Stimulated activated CD4-positive, alpha-beta T cell treated with anti-CD3 and anti-CD28 coated beads, Interleukin-15, amount 100 ng/mL, for 1 hour (primary cell): ENCODE results near the gene KLHDC9.

Experiments used
- DNase-seq, 2 donors: peaks; one replicate each; pipeline ENCODE4 v3.0.0-alpha.2; 2020; ENCODE audit warnings: low read depth in 1 of 2, low spot score in 1 of 2

The KLHDC9 gene

DNA sequence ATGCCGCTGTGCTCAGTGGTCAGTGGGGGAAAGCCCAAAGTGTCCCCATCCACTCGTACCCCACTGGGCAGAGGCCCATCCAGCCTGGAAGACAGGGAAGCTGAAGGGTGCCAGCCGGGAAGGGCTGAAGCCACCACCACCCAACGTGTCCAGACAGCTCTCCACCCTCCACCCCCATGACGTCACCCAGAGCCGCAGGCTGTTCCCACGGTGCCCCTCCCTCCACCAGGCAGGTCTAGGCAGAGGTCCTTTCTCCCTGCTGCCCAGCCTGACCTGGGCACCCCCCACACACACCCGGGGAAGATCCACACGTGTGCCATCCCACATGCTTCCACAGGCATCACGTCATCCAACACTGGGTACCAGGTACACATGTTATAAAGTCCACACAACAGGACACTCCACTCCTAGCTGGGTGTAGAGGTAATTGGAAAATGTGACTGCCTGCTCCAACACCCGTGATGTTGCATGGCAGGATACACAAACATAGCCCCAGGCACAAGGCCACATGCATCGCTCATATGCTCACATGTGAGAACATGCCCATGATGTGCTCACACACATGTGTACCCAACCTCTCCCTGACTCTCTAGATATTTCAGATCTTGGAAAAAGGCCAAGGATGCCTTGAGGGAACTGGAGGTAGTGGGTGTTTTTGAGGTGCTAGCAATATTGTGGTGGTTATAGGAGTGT, 23.3 kb upstream of the KLHDC9 start:
- no peak for DNase-seq

DNA sequence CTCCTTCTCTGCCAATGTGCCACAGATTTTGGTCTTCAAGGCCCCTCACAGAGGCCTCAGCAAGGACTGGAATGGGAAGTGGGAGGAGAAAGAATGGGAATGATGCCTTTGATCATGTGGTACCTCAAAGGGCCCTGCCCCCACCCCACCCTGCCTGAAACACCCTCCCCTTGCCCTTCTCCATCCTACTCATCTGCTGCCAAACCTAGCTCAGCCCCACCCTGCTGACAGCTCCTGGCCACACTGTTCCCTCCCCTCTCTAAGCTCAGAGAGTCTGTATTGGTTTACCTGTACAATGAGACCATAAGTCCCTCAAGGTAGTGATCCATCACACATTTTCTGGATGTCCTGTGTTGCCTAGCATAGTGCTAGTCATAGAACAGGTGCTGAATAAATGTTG, 21.8 kb upstream of the KLHDC9 start:
- no peak for DNase-seq

DNA sequence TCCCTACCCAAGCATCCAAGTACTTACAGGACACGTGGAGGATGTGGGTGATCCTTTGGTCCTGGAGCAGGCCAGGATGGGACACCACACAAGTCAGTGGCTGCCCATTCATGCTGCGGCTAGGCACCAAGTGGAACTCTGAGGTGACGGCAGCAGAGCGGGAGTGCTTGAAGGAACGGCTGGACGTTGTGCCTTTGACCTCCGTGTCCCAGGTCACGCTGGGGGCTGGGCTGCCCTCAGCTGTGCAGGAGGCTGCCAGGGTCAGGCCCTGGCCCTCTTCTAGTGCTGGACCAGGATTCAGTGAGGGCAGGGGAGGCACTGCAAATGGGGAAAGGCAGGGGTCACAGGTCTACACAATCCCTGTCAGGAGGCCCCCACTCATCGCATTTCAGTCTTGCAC, 20.7 kb upstream of the KLHDC9 start:
- no peak for DNase-seq

GRCh38 chr1:161079436-161080110, 18.6 kb upstream of the KLHDC9 start:
- DNase-seq, result no peak

DNA sequence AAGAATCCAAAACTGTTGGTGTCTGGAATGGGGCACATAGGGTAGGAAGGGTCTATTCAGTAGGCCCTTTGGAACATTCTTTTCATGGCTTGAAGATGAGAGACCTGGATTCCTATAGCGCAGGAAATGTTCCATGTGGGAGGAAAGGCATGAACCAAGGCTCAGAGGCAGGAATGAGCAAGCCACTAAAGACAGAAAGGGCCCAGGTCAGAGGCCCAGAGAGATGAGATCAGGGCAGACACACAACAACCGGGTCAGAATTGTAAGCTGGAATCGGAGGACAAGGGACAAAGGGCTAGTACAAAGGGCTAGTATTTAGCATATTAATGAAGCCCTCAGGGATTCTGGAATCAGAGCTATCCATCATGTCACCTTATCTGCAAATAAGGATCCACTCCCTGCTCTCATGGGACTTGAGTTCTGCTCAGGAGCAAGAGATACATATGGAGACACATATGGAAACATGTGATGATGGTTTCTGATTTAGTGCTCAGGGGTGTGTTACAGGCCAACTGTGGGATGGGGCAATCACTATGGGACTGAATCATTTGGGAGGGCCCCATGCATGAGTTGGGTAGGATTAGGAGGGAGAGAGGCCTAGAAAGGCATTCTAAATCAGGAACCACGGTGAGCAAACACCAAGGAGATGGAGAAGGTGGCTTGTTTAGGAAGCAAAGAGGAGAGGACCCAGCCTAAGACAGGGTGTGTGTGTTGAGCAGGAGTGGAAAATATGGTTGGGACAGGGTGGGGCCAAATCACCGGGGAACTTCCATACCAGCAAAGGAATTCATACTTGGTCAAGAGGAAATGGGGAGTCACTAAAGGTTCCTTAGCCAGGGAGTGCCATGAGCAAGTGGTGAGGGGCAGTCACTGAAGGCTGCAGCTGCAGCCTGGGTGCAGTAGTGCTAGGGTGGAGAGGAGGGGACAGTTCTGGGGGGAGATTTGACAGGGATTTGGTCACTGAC, 17.4 kb upstream of the KLHDC9 start:
- no peak for DNase-seq

GRCh38 chr1:161081519-161081918, 16.6 kb upstream of the KLHDC9 start:
- no peak for DNase-seq

GRCh38 chr1:161082483-161082882, 15.7 kb upstream of the KLHDC9 start:
- DNase-seq, result no peak

DNA sequence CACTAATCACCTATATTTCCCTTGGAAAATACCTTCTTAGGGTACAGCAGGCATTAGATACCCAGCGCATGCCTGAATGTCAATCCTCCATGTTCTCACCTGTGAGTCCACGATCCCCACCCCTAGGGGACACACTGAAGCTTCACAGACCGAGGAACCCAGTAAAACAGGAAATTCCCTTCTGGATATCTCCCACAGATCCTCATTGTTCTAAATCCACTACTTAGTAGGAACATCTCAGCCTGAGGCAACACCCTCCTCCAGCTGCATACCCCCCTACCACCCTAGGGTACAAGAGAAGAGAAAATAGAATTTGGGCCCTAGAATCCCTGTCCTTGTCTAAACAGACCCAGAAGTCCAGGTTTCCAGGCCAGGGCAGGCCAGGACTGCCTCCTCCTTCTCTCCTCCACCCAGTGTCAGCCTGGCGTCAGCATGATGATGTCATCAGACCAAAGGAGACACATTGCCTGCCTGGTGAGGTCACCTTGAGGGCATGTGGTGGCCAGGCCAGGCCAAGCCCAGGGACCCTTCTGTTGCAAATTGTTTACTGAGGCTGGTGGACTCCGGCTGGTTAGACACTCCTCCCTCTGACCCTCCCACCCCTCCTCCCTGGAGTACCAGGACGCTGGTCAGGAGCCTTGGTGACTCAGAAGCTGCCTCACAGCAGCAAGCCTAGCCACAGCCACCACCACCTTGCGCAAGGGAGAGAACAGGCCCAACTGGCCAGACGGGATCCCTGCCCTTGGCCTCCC, 15.0 kb upstream of the KLHDC9 start:
- no peak for DNase-seq

DNA sequence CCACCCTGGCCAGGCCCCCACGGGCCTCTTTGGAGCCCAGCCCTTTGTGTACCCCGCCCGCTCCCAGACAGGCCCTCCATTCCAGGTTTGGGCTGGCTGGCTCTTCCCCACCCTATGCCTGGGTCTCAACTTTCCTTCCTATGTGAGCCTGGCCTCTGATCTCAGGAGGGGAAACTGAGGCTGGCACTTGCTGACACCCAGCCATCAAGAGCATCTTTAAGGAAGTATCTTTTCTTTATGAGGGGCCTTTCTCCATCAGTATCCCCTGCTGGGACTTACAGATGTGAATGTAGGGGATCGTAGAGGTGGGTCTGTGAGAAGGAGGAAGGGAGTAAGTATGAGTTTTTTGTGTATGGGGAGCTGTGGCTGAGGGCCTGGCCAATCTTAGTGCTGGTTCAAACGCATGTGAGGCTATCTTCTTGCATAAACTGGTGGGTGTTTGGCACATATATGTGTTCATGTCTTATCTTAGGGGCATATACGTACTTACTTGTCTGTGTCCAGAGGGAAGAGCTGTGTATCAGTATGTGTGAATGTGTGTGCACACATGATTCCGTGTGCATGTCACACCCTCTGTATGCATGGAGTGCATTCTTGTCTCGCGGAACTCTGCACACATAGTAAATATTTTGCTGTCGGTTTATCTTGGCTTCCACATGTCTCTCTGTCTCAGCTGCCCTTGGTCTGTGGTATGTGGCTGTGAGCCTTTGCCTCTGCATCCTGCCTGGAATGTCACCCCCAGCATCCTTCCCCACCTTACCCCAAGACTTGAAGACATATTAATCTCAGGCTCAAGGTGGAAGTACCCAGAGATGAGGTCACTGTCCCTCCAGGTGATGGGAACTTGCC, 14.2 kb upstream of the KLHDC9 start:
- DNase-seq, result no peak

GRCh38 chr1:161084597-161084988, 13.6 kb upstream of the KLHDC9 start:
- DNase-seq, result no peak

GRCh38 chr1:161085165-161085564, 13.0 kb upstream of the KLHDC9 start:
- no peak for DNase-seq

GRCh38 chr1:161086457-161086856, 11.7 kb upstream of the KLHDC9 start:
- DNase-seq, result no peak

- no peak for DNase-seq
These were observed 9.5 kb upstream of the KLHDC9 start for GRCh38 chr1:161088587-161089110.

DNA sequence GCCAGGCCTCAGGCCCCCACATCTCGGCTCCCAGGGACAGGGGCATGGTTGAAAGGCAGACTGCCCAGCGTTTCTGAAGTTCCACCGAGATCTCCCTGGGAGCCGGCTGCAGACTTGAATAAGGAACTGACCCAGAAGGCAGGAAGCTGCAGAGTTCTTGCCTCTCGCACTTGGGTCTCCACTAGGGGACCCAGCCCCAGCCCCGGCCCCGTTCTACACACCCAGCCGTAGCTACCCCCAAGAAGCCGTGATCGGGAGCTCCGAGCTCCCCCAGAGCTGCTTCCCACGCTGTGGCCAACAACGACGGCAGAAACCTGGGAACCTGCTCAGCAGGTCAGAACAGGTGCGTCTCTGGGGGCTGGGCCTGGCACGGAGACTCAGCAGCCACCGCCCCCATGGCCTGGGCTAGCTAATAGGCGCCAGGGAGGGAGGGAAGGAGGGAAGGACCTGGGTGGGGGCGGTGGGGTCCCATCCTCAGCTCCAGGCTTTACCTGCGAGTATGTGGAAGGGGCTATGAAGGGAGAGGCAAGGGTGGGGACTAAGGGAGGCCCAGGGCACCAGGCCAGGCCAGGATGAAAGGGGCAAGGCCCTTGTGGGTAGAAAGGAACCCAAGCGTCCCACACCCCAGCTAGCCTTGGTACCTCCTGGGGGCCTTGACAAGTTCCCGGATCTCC, 8.8 kb upstream of the KLHDC9 start, which contains the start of gene NECTIN4:
NECTIN4 (minus strand) TSS at position 308 of the 674 bp plus-strand sequence; CDS start at position 46, 262 bp downstream.
- DNase-seq, result no peak

- DNase-seq, result no peak
These were observed 8.2 kb upstream of the KLHDC9 start for GRCh38 chr1:161089938-161090337.

DNA sequence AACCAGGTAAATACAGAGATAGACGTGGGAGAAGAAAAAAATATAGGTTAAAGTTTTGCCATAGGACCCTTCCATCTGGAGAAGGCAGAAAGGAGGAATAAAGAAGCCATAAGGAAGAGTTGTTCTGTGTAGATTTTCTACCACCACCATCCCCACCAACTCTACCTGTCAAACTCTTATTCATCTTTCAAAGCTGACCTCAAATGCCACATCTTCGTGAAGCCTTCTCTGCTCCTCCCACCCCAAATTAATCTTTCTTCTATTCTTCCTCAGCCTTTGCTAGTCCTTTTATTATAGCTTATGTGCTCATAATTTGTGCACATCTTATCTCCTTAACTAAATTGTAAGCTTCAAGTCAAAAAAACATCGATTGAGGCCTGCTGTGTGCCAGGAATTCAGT, 7.5 kb upstream of the KLHDC9 start:
- no peak for DNase-seq

DNA sequence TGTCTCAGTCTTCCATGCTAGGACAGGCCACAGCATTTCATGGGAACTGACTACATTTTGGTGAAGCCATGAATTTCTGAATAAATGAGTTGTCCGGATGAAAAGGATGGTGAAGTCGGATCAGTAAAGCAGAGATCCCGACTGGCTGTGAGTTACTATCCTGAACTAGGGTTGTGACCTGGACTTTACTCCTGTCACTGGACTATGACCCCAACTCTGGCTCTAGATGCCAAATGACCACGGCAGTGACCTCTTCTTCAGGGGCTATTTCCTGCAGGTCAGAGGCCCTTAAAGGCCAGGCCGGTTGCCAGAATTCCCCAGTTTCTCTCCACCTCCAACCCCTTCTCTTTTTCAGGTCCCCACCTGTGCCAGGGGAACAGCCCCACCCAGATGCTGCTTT, 7.1 kb upstream of the KLHDC9 start:
- no peak for DNase-seq

GRCh38 chr1:161091796-161092507, 6.2 kb upstream of the KLHDC9 start:
- no peak for DNase-seq

DNA sequence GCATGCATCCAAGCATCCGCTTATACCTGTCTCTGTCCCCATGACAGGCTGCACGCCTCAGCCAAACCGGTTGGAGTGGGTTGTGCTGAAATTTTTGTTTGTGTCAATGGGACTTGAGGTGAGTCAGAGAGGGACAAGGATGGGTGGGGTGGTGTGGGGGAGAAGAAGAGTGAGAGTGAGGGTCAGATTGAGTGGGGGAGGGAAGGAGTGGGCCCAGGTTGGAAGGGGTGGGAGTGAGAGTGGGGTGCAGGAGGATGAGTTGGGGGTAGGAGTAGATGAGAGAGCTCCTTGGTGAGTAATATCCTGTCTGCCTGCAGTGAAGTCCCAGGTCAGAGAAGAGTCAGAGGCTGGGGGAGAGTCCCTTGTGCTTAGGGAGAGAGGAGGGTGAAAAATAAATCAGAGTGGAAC, 5.5 kb upstream of the KLHDC9 start:
- peak in 1 of 2 donors; percentile 43 for DNase-seq
